Hepatocyte (in vitro differentiated cells): ENCODE measurements around the gene REV3L. TPM values are rescaled to one million over a fixed set of nuclear protein-coding genes. Genes with fewer than 3 reads are reported as not detected.

ENCODE experiments used
- DNase-seq: peaks from one replicate; pipeline ENCODE4 v3.0.0-alpha.2; 2016; ENCODE audit warnings: low spot score
- H2AFZ ChIP-seq: fragments of 200-600 bp; sonication (generic); 2 replicates; pipeline ENCODE4 v1.6.0; 2016; ENCODE audit warnings: antibody characterized with exemption, mild to moderate bottlenecking
- H3K27ac ChIP-seq: fragments of 200-600 bp; sonication (generic); 2 replicates; pipeline ENCODE4 v1.5.1; 2016; ENCODE audit warnings: mild to moderate bottlenecking
- H3K27me3 ChIP-seq: fragments of 200-600 bp; sonication (generic); 2 replicates; pipeline ENCODE4 v1.6.1; 2016
- H3K36me3 ChIP-seq: fragments of 200-600 bp; sonication (generic); replicated peaks from 2 replicates; pipeline ENCODE4 v1.5.1; 2016; ENCODE audit warnings: low read depth; ENCODE audit not compliant: insufficient read depth
- H3K4me1 ChIP-seq: fragments of 200-600 bp; sonication (generic); 2 replicates; pipeline ENCODE4 v1.5.1; 2016; ENCODE audit warnings: mild to moderate bottlenecking, moderate library complexity; ENCODE audit not compliant: insufficient read depth
- H3K4me2 ChIP-seq: fragments of 200-600 bp; sonication (generic); 2 replicates; pipeline ENCODE4 v1.6.0; 2016
- H3K4me3 ChIP-seq: fragments of 200-600 bp; sonication (generic); 2 replicates; pipeline ENCODE4 v1.5.1; 2016; ENCODE audit warnings: mild to moderate bottlenecking
- H3K79me2 ChIP-seq: fragments of 200-600 bp; sonication (generic); 2 replicates; pipeline ENCODE4 v1.6.0; 2017; ENCODE audit warnings: mild to moderate bottlenecking
- H3K9me2 ChIP-seq: fragments of 200-600 bp; sonication (generic); replicated peaks from 2 replicates; pipeline ENCODE4 v1.6.0; 2017; ENCODE audit warnings: mild to moderate bottlenecking; ENCODE audit not compliant: insufficient read depth
- H3K9me3 ChIP-seq: fragments of 200-600 bp; sonication (generic); 2 replicates; pipeline ENCODE4 v1.5.1; 2016; ENCODE audit warnings: low read depth, mild to moderate bottlenecking
- H4K20me1 ChIP-seq: fragments of 200-600 bp; sonication (generic); 2 replicates; pipeline ENCODE4 v1.6.0; 2016; ENCODE audit warnings: mild to moderate bottlenecking; ENCODE audit not compliant: insufficient read depth, poor library complexity, severe bottlenecking
- CTCF ChIP-seq: fragments of 200-600 bp; sonication (generic); IDR thresholded peaks from 2 replicates; pipeline ENCODE4 v1.5.1; 2016; ENCODE audit warnings: antibody characterized with exemption, mild to moderate bottlenecking; ENCODE audit not compliant: poor library complexity
- EZH2 ChIP-seq: fragments of 200-600 bp; sonication (generic); IDR thresholded peaks from 2 replicates; pipeline ENCODE4 v1.6.1; 2016; ENCODE audit warnings: antibody characterized with exemption, mild to moderate bottlenecking, borderline replicate concordance
- EZH2phosphoT487 ChIP-seq: fragments of 200-600 bp; sonication (generic); IDR thresholded peaks from one replicate; pipeline ENCODE4 v1.6.1; 2018; ENCODE audit warnings: antibody characterized with exemption, mild to moderate bottlenecking, low read depth, moderate library complexity; ENCODE audit not compliant: unreplicated experiment, severe bottlenecking
- WGBS: methylation state at CpG from one replicate; pipeline ENCODE4 v1.1.6; 2016; ENCODE audit warnings: low lambda C conversion rate; ENCODE audit errors: missing lambda C conversion rate; 5-methylcytosine and 5-hydroxymethylcytosine counted together
- polyA plus RNA-seq: library from polyadenylated mRNA; unstranded; fragments of >200 nt; fragmentation: Nextera tagmentation; extraction: Ambion mirVana; gene quantifications from 2 replicates; pipeline ENCODE4 v1.2.1, GENCODE V29; 2016
- total RNA-seq: library from RNA; depleted of rRNA; stranded (reverse); fragments of >200 nt; gene quantifications from 2 replicates; pipeline ENCODE4 v1.2.3, GENCODE V29; 2014

The REV3L gene
- total and polyA plus RNA-seq, 2 experiments from 2014 or later, result 17.6 to 29.4 TPM

- no peak for TF ChIP-seq EZH2
- no peak for TF ChIP-seq CTCF
- no peak for TF ChIP-seq EZH2phosphoT487
- Histone ChIP-seq H3K4me3 (no peak overlapping the region), H3K9me3 (peaks cover 1% of the 10 kb centered on the region), H2AFZ (no peak overlapping the region), H3K27ac (no peak overlapping the region), H3K4me1 (peaks cover 12% of the 10 kb centered on the region), H3K9me2 (no peaks in the 10 kb centered on the region), H3K4me2 (no peak overlapping the region), H3K27me3 (no peaks in the 10 kb centered on the region), H3K36me3 (no peaks in the 10 kb centered on the region), H4K20me1 (no peaks in the 10 kb centered on the region), H3K79me2 (peaks cover 88% of the 10 kb centered on the region)
- DNase-seq, result no peak
- 86% methylated on average over 1 of the region's 1 CpG for WGBS
These were observed 18.8 kb downstream of the REV3L start for GRCh38 chr6:111464184-111464583.

- Histone ChIP-seq H3K9me3 (peaks cover 6% of the 10 kb centered on the region), H2AFZ (no peak overlapping the region), H3K4me1 (peaks cover 7% of the 10 kb centered on the region), H3K79me2 (peaks cover 88% of the 10 kb centered on the region), H3K4me2 (no peak overlapping the region), H3K9me2 (no peaks in the 10 kb centered on the region), H3K36me3 (no peaks in the 10 kb centered on the region), H3K27ac (peak overlapping the region; percentile 1), H3K27me3 (no peaks in the 10 kb centered on the region), H3K4me3 (no peak overlapping the region), H4K20me1 (no peaks in the 10 kb centered on the region)
- 82% methylated on average over 7 of the region's 7 CpGs for WGBS
- TF ChIP-seq EZH2 (no peak), EZH2phosphoT487 (no peak), CTCF (no peak)
- DNase-seq, result peak; percentile 47
These were observed 20.1 kb downstream of the REV3L start for GRCh38 chr6:111462770-111463391.

- Histone ChIP-seq H3K4me3 (no peak overlapping the region), H3K79me2 (peaks cover 88% of the 10 kb centered on the region), H3K9me3 (peaks cover 9% of the 10 kb centered on the region), H2AFZ (no peak overlapping the region), H3K4me2 (peak overlapping the region; percentile 61), H3K27ac (no peak overlapping the region), H3K4me1 (peaks cover 5% of the 10 kb centered on the region), H3K36me3 (no peaks in the 10 kb centered on the region), H3K27me3 (no peaks in the 10 kb centered on the region), H3K9me2 (no peaks in the 10 kb centered on the region), H4K20me1 (no peaks in the 10 kb centered on the region)
- TF ChIP-seq EZH2phosphoT487 (no peak), CTCF (no peak), EZH2 (no peak)
- DNase-seq, result no peak
These were observed 21.2 kb downstream of the REV3L start for GRCh38 chr6:111461860-111462259.

GRCh38 chr6:111458670-111459232 lies 24.3 kb downstream of the REV3L start:
- TF ChIP-seq EZH2 (no peak), CTCF (no peak), EZH2phosphoT487 (no peak)
- Histone ChIP-seq H3K27ac (no peak overlapping the region), H3K4me2 (no peak overlapping the region), H2AFZ (no peak overlapping the region), H3K4me3 (no peak overlapping the region), H3K79me2 (peaks cover 94% of the 10 kb centered on the region), H4K20me1 (peaks cover 5% of the 10 kb centered on the region), H3K27me3 (no peaks in the 10 kb centered on the region), H3K9me3 (peaks cover 9% of the 10 kb centered on the region), H3K9me2 (no peaks in the 10 kb centered on the region), H3K4me1 (peaks cover 9% of the 10 kb centered on the region), H3K36me3 (no peaks in the 10 kb centered on the region)
- DNase-seq, result no peak
